SU-DHL-6 (cell line): ENCODE measurements around the gene C14orf132.

ENCODE experiments used
- CTCF ChIP-seq: fragments of 200-600 bp; sonication (generic); IDR thresholded peaks from one replicate; pipeline ENCODE4 v1.5.1; 2017; ENCODE audit warnings: antibody characterized with exemption, mild to moderate bottlenecking, low read length, moderate library complexity; ENCODE audit not compliant: insufficient read depth, poor library complexity, severe bottlenecking
- EZH2phosphoT487 ChIP-seq: fragments of 200-600 bp; sonication (generic), shearing (Covaris generic); conservative IDR thresholded peaks from 2 replicates; pipeline ENCODE4 v1.6.1; 2018; ENCODE audit warnings: mild to moderate bottlenecking, antibody characterized with exemption, low read length, moderate library complexity, mixed read lengths

- TF ChIP-seq CTCF (no peak), EZH2phosphoT487 (no peak)
Observed at GRCh38 chr14:96057738-96058137, 18.6 kb downstream of the C14orf132 start.
